DLD1 (cell line): ENCODE data around the gene CSTPP1.
"Not testable (repeated sequence)": the region's sequence is repeated elsewhere in the genome, so short reads cannot be mapped to it uniquely, and the experiment has no call there.

ENCODE experiments used
- in situ Hi-C: cut with HindIII; loops from 2 replicates; pipeline ENCODE4 v1.10.0; 2017; ENCODE audit warnings: low sequenced_read_pairs

The CSTPP1 gene

DNA sequence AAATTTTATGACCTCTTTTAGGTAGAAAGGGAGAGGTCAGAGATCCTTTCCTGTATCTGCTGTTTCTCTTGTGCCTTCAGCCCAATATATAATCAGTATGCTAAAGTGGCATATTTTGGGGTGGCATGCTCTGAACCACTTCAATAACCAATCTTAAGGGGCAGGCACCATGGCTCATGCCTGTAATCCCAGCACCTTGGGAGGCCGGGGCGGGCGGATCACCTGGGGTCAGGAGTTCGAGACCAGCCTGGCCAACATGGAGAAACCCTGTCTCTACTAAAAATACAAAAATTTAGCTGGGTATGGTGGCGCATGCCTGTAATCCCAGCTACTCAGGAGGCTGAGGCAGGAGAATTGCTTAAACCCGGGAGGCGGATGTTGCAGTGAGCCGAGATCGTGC lies 261.6 kb downstream of the CSTPP1 start:
- in situ Hi-C loops: not testable (repeated sequence)

DNA sequence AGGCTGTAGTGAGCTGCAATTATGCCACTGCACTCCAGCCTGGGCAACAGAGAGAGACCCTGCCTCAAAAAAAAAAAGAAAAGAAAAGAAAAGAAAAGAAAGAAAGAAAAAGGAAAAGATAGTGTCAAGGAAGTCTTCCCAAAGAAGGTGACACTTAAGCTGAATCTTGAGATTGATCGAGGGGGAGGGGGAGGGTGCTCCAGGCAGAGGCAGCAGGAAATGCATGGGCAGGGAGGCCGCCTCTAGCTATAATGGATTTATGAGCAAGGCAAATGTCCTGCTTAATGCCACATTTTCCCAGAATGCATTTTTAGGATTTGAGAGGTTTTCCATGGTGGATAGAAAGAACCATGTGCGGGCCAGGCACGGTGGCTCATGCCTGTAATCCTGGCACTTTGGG lies 264.5 kb downstream of the CSTPP1 start:
- in situ Hi-C loops: no loop called here

DNA sequence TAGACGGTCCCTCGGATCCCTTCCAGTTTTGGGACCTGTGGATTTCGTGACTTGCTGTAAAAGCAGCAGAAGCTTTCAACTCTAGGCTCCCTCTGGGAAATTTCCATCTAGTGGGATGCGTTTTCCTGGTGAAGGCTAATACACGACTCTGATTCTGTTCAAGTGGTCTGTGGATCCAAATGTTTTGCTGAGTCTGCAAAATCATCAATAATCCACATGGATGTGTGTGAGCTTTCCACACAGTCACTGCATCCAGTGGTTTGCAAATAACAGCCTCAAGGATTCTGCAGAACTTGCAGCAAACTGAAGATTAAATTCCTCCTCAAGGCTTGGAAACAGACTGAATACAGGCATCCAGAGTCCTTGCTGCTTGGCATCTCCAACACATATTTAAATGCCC lies 266.0 kb downstream of the CSTPP1 start:
- in situ Hi-C loops: no loop called here

DNA sequence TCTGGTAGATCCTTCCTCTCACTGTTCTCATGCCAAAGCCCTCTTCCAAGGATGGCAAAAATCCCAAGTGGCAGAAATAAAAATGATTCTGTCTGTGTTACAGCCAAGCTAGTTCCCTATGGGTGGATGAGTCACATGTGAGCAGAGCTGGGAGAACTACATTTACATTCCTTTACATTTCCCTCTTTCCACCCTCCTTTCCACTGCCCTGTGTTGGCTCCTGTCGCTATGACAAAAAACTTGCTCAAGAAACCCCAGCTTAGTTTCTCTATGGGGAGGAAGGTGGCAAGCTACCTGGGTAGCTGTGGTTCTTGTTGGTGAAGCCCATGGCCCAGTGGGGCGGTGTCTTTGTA lies 268.1 kb downstream of the CSTPP1 start:
- in situ Hi-C loops: no loop called here

DNA sequence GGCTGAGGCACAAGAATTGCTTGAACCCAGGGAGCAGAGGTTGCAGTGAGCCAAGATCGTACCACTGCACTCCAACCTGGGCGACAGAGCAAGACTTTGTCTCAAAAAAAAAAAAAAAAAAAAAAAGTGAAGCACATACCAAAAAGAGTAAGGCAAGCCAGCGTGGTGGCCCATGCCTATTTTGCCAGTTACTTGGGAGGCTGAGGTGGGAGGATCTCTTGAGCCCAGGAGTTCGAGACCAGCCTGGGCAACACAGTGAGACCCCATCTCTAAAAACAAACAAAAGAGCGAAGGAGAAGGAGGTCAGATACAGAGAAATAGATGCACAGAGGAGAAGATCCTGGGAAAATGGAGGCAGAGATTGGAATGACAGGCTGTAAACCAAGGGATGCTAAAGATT lies 270.0 kb downstream of the CSTPP1 start:
- in situ Hi-C loops: not testable (repeated sequence)

DNA sequence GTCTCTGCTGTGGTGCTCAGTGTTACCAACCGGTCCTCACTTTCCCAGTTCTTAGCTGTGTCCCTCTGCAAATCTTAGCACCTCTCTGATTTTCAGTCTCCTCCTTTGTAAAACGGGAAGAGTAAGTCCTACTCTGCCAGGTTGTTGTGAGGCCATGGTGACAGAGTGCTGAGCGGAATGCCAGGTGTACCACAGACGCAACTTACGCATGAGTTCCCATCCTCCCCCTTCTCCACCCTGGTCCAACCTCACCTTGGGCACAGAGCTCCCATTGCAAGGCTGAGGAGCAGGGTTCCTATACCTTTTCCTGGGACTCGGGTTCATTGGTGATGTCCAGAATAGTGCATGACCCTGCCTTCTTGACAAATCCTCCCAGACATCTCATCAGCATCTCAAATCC lies 270.9 kb downstream of the CSTPP1 start:
- in situ Hi-C loops: no loop called here

DNA sequence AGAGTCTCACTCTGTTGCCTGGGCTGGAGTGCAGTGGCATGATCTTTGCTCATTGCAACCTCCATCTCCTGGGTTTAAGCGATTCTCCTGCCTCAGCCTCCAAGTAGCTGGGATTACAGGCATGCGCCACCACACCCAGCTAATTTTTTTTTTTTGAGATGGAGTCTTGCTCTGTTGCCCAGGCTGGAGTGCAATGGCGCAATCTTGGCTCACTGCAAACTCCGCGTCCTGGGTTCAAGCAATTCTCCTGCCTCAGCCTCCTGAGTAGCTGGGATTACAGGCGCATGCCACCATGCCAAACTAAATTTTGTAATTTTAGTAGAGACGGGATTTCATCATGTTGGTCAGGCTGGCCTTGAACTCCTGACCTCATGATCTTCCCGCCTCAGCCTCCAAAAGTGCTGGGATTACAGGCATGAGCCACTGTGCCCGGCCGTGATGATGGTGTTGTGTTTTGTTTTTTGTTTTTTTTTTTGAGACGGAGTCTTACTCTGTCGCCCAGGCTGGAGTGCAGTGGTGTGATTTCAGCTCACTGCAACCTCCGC lies 271.5 kb downstream of the CSTPP1 start:
- in situ Hi-C loops: not testable (repeated sequence)

DNA sequence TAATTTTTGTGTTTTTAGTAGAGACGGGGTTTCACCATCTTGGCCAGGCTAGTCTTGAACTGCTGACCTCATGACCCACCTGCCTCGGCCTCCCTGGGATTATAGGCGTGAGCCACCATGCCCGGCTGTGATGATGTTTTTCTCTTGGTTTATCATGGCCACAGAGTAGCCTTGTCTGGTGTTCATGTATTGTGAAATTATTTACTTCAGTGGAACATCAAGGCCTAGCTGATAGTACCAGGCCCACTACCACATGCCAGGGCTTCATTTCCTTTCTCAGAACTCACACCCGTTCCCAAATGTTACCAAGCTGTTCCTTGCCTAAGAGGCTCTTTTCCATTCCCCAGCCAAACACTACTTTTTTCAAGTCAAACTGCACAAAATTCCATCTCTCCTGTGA lies 272.1 kb downstream of the CSTPP1 start:
- in situ Hi-C loops: no loop called here
